MCF 10A (cell line): ENCODE data around the gene MYO10. TPM values are rescaled to one million over a fixed set of nuclear protein-coding genes. Genes with fewer than 3 reads are reported as not detected.

Experiments
- BruUV-seq: library from RNA; stranded (reverse); fragments of 400-500 nt; replicated peaks from 2 replicates; lab custom pipeline; 2021; lab: Mats Ljungman, UMichigan
- CTCF ChIA-PET: fragments of 300-600 bp; sonication (Branson Sonifier 250); formaldehyde crosslinking; extraction: SDS; loops from one replicate; lab custom pipeline; 2021; ENCODE audit warnings: antibody characterized with exemption, inconsistent platforms; lab: Yijun Ruan, JAX
- POLR2A ChIA-PET: fragments of 300-600, 350-650 bp; sonication (Branson Sonifier 250); formaldehyde crosslinking; extraction: SDS; loops from one replicate; lab custom pipeline; 2020; ENCODE audit warnings: antibody characterized with exemption, inconsistent platforms; lab: Yijun Ruan, JAX
- DNase-seq: peaks from one replicate; pipeline ENCODE4 v3.0.0-alpha.2; 2018; ENCODE audit not compliant: unreplicated experiment
- H3K27ac Mint-ChIP-seq: one replicate; pipeline ENCODE4 v1.8.0; 2022; ENCODE audit warnings: mild to moderate bottlenecking, low read depth, mixed read lengths; ENCODE audit not compliant: unreplicated experiment
- H3K27me3 Mint-ChIP-seq: one replicate; pipeline ENCODE4 v1.8.0; 2022; ENCODE audit warnings: mixed read lengths; ENCODE audit not compliant: insufficient read depth, unreplicated experiment
- H3K36me3 Mint-ChIP-seq: one replicate; pipeline ENCODE4 v1.8.0; 2022; ENCODE audit warnings: mild to moderate bottlenecking, moderate library complexity, mixed read lengths; ENCODE audit not compliant: insufficient read depth, unreplicated experiment
- H3K4me1 Mint-ChIP-seq: one replicate; pipeline ENCODE4 v1.8.0; 2022; ENCODE audit warnings: mixed read lengths; ENCODE audit not compliant: insufficient read depth, unreplicated experiment
- H3K4me3 Mint-ChIP-seq: one replicate; pipeline ENCODE4 v1.8.0; 2022; ENCODE audit warnings: mild to moderate bottlenecking, moderate library complexity, mixed read lengths; ENCODE audit not compliant: unreplicated experiment
- H3K9me3 Mint-ChIP-seq: one replicate; pipeline ENCODE4 v1.8.0; 2022; ENCODE audit warnings: mixed read lengths; ENCODE audit not compliant: unreplicated experiment
- intact Hi-C: fragments of 100-400 bp; cut with micrococcal nuclease; formaldehyde crosslinking; loops from 2 replicates; pipeline ENCODE4 v1.14.1; 2022
- total RNA-seq: library from RNA; stranded (reverse); gene quantifications from 2 replicates; pipeline ENCODE4 v1.2.3, GENCODE V29; 2022
- TF ChIP-seq, protein P1 (sequence below): fragments of 200-600 bp; IDR thresholded peaks from one replicate; pipeline ENCODE4 v1.8.0; 2022; ENCODE audit warnings: antibody characterized with exemption, mild to moderate bottlenecking; ENCODE audit not compliant: unreplicated experiment

MYO10 gene
- total RNA-seq, 1 experiment from 2014 or later, result 35.7 TPM

DNA sequence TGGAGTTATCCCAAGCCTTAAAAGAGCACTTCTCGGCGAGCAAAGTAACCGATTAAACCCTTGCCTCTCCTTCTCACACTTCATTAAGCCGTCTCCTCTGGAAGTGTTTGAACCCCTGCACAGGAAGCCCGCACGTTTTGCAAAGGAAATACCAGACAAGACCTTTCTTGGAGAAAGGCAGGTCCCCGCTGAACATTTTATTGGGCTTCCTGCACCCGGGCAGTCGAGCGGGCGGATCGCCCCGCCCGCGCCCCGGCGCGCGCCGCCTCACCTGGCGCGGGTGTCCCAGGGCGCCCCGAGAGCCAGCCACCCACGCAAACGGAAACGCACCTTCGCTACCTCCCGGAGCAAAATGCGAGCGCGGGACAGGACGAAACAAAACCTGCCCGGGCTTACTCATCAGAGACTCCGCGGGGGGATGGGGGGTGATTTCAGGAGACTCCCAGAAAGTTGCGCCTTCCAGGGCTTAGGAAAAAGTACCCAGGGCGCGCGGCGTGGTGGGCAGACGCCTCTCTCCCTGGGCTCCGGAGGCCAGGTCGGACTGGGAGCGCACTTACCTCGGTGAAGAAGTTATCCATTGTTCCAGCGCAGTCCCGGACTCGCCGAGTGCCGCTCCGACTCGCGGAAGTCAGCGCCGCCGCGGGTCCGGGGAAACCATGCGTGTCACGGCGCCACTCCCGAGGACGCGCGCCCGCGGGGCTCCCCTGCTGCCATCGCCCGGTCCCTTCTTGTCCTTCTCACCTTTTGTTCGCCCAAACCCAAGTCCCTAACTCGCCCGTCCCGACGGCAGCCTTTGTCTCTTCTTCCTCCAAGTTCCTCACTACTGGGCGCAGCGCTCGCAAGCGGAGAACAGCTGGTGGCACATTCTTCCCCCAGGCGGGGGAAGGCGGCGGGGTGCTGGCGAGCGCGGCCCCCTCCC lies 598 bp downstream of the MYO10 start:
- Mint-ChIP-seq H3K4me1 (peaks cover 34% of the 10 kb centered on the region), H3K4me3 (peak overlapping the region; percentile 82), H3K27me3 (peaks cover 26% of the 10 kb centered on the region), H3K9me3 (no peaks in the 10 kb centered on the region), H3K36me3 (peaks cover 6% of the 10 kb centered on the region), H3K27ac (peak overlapping the region; percentile 76)
- POLR2A ChIA-PET, result interaction anchor here (0.6 to 6.0 kb wide), 21 partner anchors 8 to 255 kb away, joined by 3 to 60 read pairs (median 5); no protein-coding TSS in a partner anchor
- BruUV-seq, result no TSS peak
- intact Hi-C loops, result loop anchor here (1.0 to 2.0 kb wide), 2 partner anchors 77 to 79 kb away; no protein-coding TSS in a partner anchor
- CTCF ChIA-PET, result interaction anchor here (0.6 to 5.0 kb wide), 11 partner anchors 16 to 255 kb away, joined by 3 to 119 read pairs (median 3); no protein-coding TSS in a partner anchor
- peak; percentile 87 for DNase-seq
- TF ChIP-seq, protein P1, sequence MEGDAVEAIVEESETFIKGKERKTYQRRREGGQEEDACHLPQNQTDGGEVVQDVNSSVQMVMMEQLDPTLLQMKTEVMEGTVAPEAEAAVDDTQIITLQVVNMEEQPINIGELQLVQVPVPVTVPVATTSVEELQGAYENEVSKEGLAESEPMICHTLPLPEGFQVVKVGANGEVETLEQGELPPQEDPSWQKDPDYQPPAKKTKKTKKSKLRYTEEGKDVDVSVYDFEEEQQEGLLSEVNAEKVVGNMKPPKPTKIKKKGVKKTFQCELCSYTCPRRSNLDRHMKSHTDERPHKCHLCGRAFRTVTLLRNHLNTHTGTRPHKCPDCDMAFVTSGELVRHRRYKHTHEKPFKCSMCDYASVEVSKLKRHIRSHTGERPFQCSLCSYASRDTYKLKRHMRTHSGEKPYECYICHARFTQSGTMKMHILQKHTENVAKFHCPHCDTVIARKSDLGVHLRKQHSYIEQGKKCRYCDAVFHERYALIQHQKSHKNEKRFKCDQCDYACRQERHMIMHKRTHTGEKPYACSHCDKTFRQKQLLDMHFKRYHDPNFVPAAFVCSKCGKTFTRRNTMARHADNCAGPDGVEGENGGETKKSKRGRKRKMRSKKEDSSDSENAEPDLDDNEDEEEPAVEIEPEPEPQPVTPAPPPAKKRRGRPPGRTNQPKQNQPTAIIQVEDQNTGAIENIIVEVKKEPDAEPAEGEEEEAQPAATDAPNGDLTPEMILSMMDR, result no peak

DNA sequence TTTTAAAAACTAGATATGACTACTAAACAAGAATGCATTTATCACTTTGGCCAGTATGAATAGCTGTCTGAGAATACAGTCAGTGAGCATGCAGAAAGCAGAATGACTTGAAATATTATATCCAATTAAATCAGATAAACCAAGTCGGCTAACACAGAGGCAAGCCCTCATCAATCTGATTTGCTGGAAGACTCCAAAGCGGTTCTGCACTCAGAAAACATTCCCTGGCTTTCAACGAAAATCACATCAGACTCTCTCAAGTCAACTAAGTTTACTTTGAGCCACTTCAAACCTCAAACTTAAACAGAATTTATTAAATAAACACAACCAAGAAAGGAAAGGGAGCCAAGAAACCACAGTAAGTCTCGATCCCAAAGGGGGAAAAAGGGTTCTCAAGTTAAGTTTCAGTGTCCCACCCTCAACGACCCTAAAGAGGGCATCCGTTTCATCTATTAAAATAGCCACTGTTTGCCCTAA lies 1.4 kb downstream of the MYO10 start:
- Mint-ChIP-seq H3K36me3 (peaks cover 6% of the 10 kb centered on the region), H3K9me3 (no peaks in the 10 kb centered on the region), H3K27me3 (peaks cover 18% of the 10 kb centered on the region), H3K27ac (peak overlapping the region; percentile 76), H3K4me1 (peaks cover 34% of the 10 kb centered on the region), H3K4me3 (peak overlapping the region; percentile 82)
- CTCF ChIA-PET, result interaction anchor here (0.6 to 5.0 kb wide), 8 partner anchors 16 to 255 kb away, joined by 3 to 119 read pairs (median 4); no protein-coding TSS in a partner anchor
- intact Hi-C loops, result loop anchor here (1.0 kb wide), 6 partner anchors 78 to 255 kb away; no protein-coding TSS in a partner anchor
- POLR2A ChIA-PET, result interaction anchor here (0.6 to 6.0 kb wide), 4 partner anchors 20 to 256 kb away, joined by 3 to 60 read pairs (median 10); no protein-coding TSS in a partner anchor
- TF ChIP-seq, protein P1, result no peak
- BruUV-seq, result TSS peak; percentile 28
- DNase-seq, result peak; percentile 37

DNA sequence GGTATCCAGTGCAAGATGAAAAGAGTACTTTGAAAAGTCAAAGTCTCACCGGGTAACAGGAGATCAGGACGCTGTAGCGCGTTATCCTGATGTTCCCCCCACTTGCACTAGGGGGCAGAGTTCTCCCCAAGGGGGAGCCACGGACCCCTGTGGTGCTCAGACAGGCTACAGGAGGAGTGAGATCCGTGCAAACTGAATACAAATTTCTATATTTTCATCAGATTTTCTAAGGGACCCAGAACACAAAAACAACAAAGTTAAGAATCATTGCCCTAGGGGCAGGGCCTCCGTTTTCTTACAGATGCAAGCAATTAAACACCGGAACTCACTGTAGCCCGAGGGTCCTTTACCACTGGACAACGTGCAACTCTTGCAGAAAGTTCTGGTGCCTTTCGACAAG lies 2.0 kb downstream of the MYO10 start:
- no peak overlapping the region for H3K27ac Mint-ChIP-seq
- ChIA-PET POLR2A (interaction anchor here (0.6 to 6.0 kb wide), 6 partner anchors 12 to 257 kb away, joined by 3 to 60 read pairs (median 6); no protein-coding TSS in a partner anchor), CTCF (interaction anchor here (0.5 to 5.0 kb wide), 21 partner anchors 12 to 273 kb away, joined by 3 to 119 read pairs (median 4); no protein-coding TSS in a partner anchor)
- H3K4me1 Mint-ChIP-seq, result peaks cover 34% of the 10 kb centered on the region
- no TSS peak for BruUV-seq
- peaks cover 15% of the 10 kb centered on the region for H3K27me3 Mint-ChIP-seq
- TF ChIP-seq, protein P1, result peak; percentile 90
- no peaks in the 10 kb centered on the region for H3K9me3 Mint-ChIP-seq
- peak overlapping the region; percentile 82 for H3K4me3 Mint-ChIP-seq
- peaks cover 6% of the 10 kb centered on the region for H3K36me3 Mint-ChIP-seq
- intact Hi-C loops, result loop anchor here (1.0 kb wide), 5 partner anchors 89 to 255 kb away; no protein-coding TSS in a partner anchor
- DNase-seq, result peak; percentile 80
